Adipose tissue (tissue), 3 donors: ENCODE results near the gene HAGH. TPM values are rescaled to one million over a fixed set of nuclear protein-coding genes. Genes with fewer than 3 reads are reported as not detected.

ENCODE experiments used
- H3K27ac ChIP-seq: one replicate; pipeline ENCODE4 v1.5.1; 2013; ENCODE audit warnings: low read depth, low read length
- WGBS, 3 donors: extraction: QIAGEN DNeasy Blood & Tissue Kit; methylation state at CpG; one replicate each; pipeline ENCODE4 v1.1.7; 2013; 5-methylcytosine and 5-hydroxymethylcytosine counted together
- polyA plus RNA-seq, 3 donors: library from polyadenylated mRNA; stranded (reverse); fragments of 200-250 nt; gene quantifications; one replicate each; pipeline ENCODE4 v1.2.3, GENCODE V29; 2013
- donor health status: healthy with polysubstance abuse.
- donor health status: Bipolar disorder and iron deficiency.
- donor health status: healthy.

Gene HAGH
- polyA plus RNA-seq, 3 donors: 63.9 to 121 (median 71.3) TPM

GRCh38 chr16:1770328-1771187 lies 56.1 kb downstream of the HAGH start:
- WGBS, 3 donors: 5 to 11% (median 9%) methylated on average over 79 to 81 of the region's 81 CpGs
- H3K27ac ChIP-seq: no peak overlapping the region

- WGBS, 3 donors: 80 to 85% (median 82%) methylated on average over 25 to 27 of the region's 27 CpGs
- H3K27ac ChIP-seq: no peak overlapping the region
Observed at GRCh38 chr16:1769402-1770300, 57.0 kb downstream of the HAGH start.

GRCh38 chr16:1768767-1769401 lies 57.7 kb downstream of the HAGH start:
- H3K27ac ChIP-seq: no peak overlapping the region
- WGBS, 3 donors: 77 to 87% (median 83%) methylated on average over 23 to 25 of the region's 26 CpGs

GRCh38 chr16:1768061-1768766 lies 58.4 kb downstream of the HAGH start:
- H3K27ac ChIP-seq: no peak overlapping the region
- 87 to 90% (median 89%) methylated on average over 36 to 41 of the region's 41 CpGs for WGBS, 3 donors

GRCh38 chr16:1767116-1767994 lies 59.3 kb downstream of the HAGH start:
- 91 to 94% (median 93%) methylated on average over 40 to 42 of the region's 42 CpGs for WGBS, 3 donors
- H3K27ac ChIP-seq: no peak overlapping the region

GRCh38 chr16:1766701-1767100 lies 59.9 kb downstream of the HAGH start:
- WGBS, 3 donors: 86 to 93% (median 91%) methylated on average over 18 of the region's 18 CpGs
- H3K27ac ChIP-seq: no peak overlapping the region

GRCh38 chr16:1766231-1766630 lies 60.4 kb downstream of the HAGH start:
- H3K27ac ChIP-seq: no peak overlapping the region
- 89 to 92% (median 91%) methylated on average over 19 of the region's 19 CpGs for WGBS, 3 donors

GRCh38 chr16:1765826-1766225 lies 60.8 kb downstream of the HAGH start:
- 89 to 91% (median 90%) methylated on average over 22 of the region's 22 CpGs for WGBS, 3 donors
- no peak overlapping the region for H3K27ac ChIP-seq

GRCh38 chr16:1764971-1765370 lies 61.7 kb downstream of the HAGH start:
- 94% methylated on average over 21 of the region's 21 CpGs for WGBS, 3 donors
- no peak overlapping the region for H3K27ac ChIP-seq

- WGBS, 3 donors: 82 to 85% (median 84%) methylated on average over 60 to 81 of the region's 81 CpGs
- no peak overlapping the region for H3K27ac ChIP-seq
Observed at GRCh38 chr16:1763521-1764511, 62.8 kb downstream of the HAGH start.

GRCh38 chr16:1762879-1763520 lies 63.6 kb downstream of the HAGH start:
- 87 to 89% (median 88%) methylated on average over 23 to 24 of the region's 24 CpGs for WGBS, 3 donors
- no peak overlapping the region for H3K27ac ChIP-seq

- 88 to 92% (median 88%) methylated on average over 30 of the region's 30 CpGs for WGBS, 3 donors
- no peak overlapping the region for H3K27ac ChIP-seq
Observed at GRCh38 chr16:1762196-1762878, 64.3 kb downstream of the HAGH start.

GRCh38 chr16:1761751-1762150 lies 64.9 kb downstream of the HAGH start:
- no peak overlapping the region for H3K27ac ChIP-seq
- WGBS, 3 donors: 93 to 96% (median 94%) methylated on average over 11 to 15 of the region's 15 CpGs

GRCh38 chr16:1760911-1761310 lies 65.7 kb downstream of the HAGH start:
- WGBS, 3 donors: 90 to 94% (median 90%) methylated on average over 11 to 15 of the region's 15 CpGs
- no peak overlapping the region for H3K27ac ChIP-seq

- H3K27ac ChIP-seq: no peak overlapping the region
- WGBS, 3 donors: 94 to 96% (median 95%) methylated on average over 21 of the region's 21 CpGs
Observed at GRCh38 chr16:1759511-1759910, 67.1 kb downstream of the HAGH start.
